AG04450 (cell line): Measurements from ENCODE around the gene FSHR. TPM values are rescaled to one million over a fixed set of nuclear protein-coding genes. Genes with fewer than 3 reads are reported as not detected.

Experiments used
- CTCF ChIA-PET: fragments of 300-600, 350-600 bp; formaldehyde crosslinking; extraction: SDS; loops from one replicate; lab custom pipeline; 2022; ENCODE audit warnings: antibody characterized with exemption, inconsistent platforms; lab: Charles Lee
- POLR2A ChIA-PET: fragments of 350-600 bp; formaldehyde crosslinking; extraction: SDS; loops from one replicate; lab custom pipeline; 2021; ENCODE audit warnings: antibody characterized with exemption, inconsistent platforms; lab: Yijun Ruan, JAX
- DNase-seq: peaks from one replicate; pipeline ENCODE4 v3.0.0-alpha.2; 2011; ENCODE audit warnings: low read depth, low spot score
- H3K27ac ChIP-seq: one replicate; pipeline ENCODE4 v1.5.1; 2012; ENCODE audit warnings: low read depth, low read length, control low read depth
- H3K27me3 ChIP-seq: one replicate; pipeline ENCODE4 v1.6.0; 2012; ENCODE audit warnings: low read length; ENCODE audit not compliant: control insufficient read depth, insufficient read depth
- H3K4me3 ChIP-seq: 2 replicates; pipeline ENCODE4 v1.5.1; 2011; ENCODE audit warnings: mild to moderate bottlenecking, low read depth, low read length, control low read depth
- H3K9me3 ChIP-seq: 2 replicates; pipeline ENCODE4 v1.5.1; 2012; ENCODE audit warnings: low read length; ENCODE audit not compliant: control insufficient read depth, insufficient read depth
- polyA plus RNA-seq: library from polyadenylated mRNA; depleted of rRNA; stranded (reverse); fragments of >200 nt; gene quantifications from 2 replicates; pipeline ENCODE4 v1.2.3, GENCODE V29; 2011
- TF ChIP-seq, protein P1 (sequence below): IDR thresholded peaks from 2 replicates; pipeline ENCODE4 v1.5.1; 2011; ENCODE audit warnings: low read depth, low read length, control low read depth, inconsistent platforms

The FSHR gene
- polyA plus RNA-seq, 1 experiment, result not detected

- no peak overlapping the region for H3K27ac ChIP-seq
- no peak overlapping the region for H3K4me3 ChIP-seq
- TF ChIP-seq, protein P1, sequence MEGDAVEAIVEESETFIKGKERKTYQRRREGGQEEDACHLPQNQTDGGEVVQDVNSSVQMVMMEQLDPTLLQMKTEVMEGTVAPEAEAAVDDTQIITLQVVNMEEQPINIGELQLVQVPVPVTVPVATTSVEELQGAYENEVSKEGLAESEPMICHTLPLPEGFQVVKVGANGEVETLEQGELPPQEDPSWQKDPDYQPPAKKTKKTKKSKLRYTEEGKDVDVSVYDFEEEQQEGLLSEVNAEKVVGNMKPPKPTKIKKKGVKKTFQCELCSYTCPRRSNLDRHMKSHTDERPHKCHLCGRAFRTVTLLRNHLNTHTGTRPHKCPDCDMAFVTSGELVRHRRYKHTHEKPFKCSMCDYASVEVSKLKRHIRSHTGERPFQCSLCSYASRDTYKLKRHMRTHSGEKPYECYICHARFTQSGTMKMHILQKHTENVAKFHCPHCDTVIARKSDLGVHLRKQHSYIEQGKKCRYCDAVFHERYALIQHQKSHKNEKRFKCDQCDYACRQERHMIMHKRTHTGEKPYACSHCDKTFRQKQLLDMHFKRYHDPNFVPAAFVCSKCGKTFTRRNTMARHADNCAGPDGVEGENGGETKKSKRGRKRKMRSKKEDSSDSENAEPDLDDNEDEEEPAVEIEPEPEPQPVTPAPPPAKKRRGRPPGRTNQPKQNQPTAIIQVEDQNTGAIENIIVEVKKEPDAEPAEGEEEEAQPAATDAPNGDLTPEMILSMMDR, result no peak
- ChIA-PET POLR2A (no interaction called here), CTCF (no interaction called here)
- DNase-seq, result no peak
- no peaks in the 10 kb centered on the region for H3K27me3 ChIP-seq
- H3K9me3 ChIP-seq, result no peaks in the 10 kb centered on the region
Observed at GRCh38 chr2:48984922-48985321, 169.4 kb downstream of the FSHR start.

- ChIA-PET POLR2A (no interaction called here), CTCF (interaction anchor here (0.9 kb wide), 1 partner anchor 10 kb away, joined by 3 read pairs; no protein-coding TSS in a partner anchor)
- H3K27ac ChIP-seq, result no peak overlapping the region
- H3K27me3 ChIP-seq, result no peaks in the 10 kb centered on the region
- TF ChIP-seq, protein P1, result no peak
- no peak for DNase-seq
- H3K4me3 ChIP-seq, result no peak overlapping the region
- H3K9me3 ChIP-seq, result no peaks in the 10 kb centered on the region
Observed at GRCh38 chr2:48983551-48983950, 170.8 kb downstream of the FSHR start.

GRCh38 chr2:48982887-48983435 is 171.4 kb downstream of the FSHR start:
- TF ChIP-seq, protein P1, result no peak
- H3K9me3 ChIP-seq, result no peaks in the 10 kb centered on the region
- H3K27me3 ChIP-seq, result no peaks in the 10 kb centered on the region
- ChIA-PET POLR2A (no interaction called here), CTCF (interaction anchor here (0.9 kb wide), 1 partner anchor 10 kb away, joined by 3 read pairs; no protein-coding TSS in a partner anchor)
- DNase-seq, result no peak
- H3K27ac ChIP-seq, result no peak overlapping the region
- no peak overlapping the region for H3K4me3 ChIP-seq

DNA sequence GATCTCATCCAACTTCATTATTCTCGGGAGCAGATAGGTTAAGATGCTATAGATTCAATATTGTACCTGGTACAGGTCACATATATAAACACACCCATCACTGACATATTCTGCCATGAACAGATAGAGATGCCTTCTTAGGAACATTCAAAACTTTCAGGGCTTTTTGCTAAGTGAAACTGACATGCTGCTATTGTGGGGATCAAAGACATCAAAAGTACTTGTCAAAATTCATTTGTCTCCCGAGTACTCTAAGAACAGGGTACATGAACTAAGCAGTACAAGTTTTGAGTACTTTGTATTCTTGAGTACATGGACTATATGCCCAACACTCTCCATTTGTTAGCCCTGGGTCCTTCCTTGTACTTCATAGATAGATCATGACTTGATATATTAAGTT is 173.5 kb downstream of the FSHR start:
- Histone ChIP-seq H3K27me3 (no peaks in the 10 kb centered on the region), H3K9me3 (no peaks in the 10 kb centered on the region), H3K4me3 (no peak overlapping the region), H3K27ac (no peak overlapping the region)
- no peak for DNase-seq
- ChIA-PET CTCF (no interaction called here), POLR2A (no interaction called here)
- TF ChIP-seq, protein P1, result no peak

- no peaks in the 10 kb centered on the region for H3K27me3 ChIP-seq
- ChIA-PET CTCF (no interaction called here), POLR2A (no interaction called here)
- TF ChIP-seq, protein P1, result no peak
- H3K27ac ChIP-seq, result no peak overlapping the region
- no peak for DNase-seq
- no peaks in the 10 kb centered on the region for H3K9me3 ChIP-seq
- no peak overlapping the region for H3K4me3 ChIP-seq
Observed at GRCh38 chr2:48979691-48980090, 174.6 kb downstream of the FSHR start.
